Fibroblast of pulmonary artery (primary cell): ENCODE results near the gene BTBD2.

Experiments used
- DNase-seq: peaks from one replicate; pipeline ENCODE4 v3.0.0-alpha.2; 2010; ENCODE audit warnings: low read depth
- H3K4me3 ChIP-seq: replicated peaks from 2 replicates; pipeline ENCODE4 v1.5.1; 2011; ENCODE audit warnings: low read depth, mild to moderate bottlenecking, control low read depth, low read length, moderate library complexity
- CTCF ChIP-seq: IDR thresholded peaks from 2 replicates; pipeline ENCODE4 v1.5.1; 2011; ENCODE audit warnings: mild to moderate bottlenecking, control low read depth, low read length, inconsistent platforms; ENCODE audit errors: missing control alignments

Gene BTBD2

GRCh38 chr19:2060884-2061494 is 45.5 kb upstream of the BTBD2 start:
- no peak for TF ChIP-seq CTCF
- DNase-seq: peak; percentile 73

GRCh38 chr19:2059422-2060201 is 44.1 kb upstream of the BTBD2 start:
- peak; percentile 58 for DNase-seq
- H3K4me3 ChIP-seq: no peak overlapping the region

More at GRCh38 chr19:2060884-2061494, 45.5 kb upstream of the BTBD2 start:
- H3K4me3 ChIP-seq: peak overlapping the region; percentile 50

GRCh38 chr19:2058570-2059421 is 43.3 kb upstream of the BTBD2 start:
- no peak overlapping the region for H3K4me3 ChIP-seq
- DNase-seq: no peak
- TF ChIP-seq CTCF: no peak

More at GRCh38 chr19:2059422-2060201, 44.1 kb upstream of the BTBD2 start:
- no peak for TF ChIP-seq CTCF

- H3K4me3 ChIP-seq: no peak overlapping the region
- TF ChIP-seq CTCF: no peak
- no peak for DNase-seq
Observed at GRCh38 chr19:2057484-2058469, 42.3 kb upstream of the BTBD2 start.

GRCh38 chr19:2056837-2057192 is 41.3 kb upstream of the BTBD2 start:
- DNase-seq: no peak
- no peak overlapping the region for H3K4me3 ChIP-seq
- TF ChIP-seq CTCF: no peak
